ENCODE data around the gene PHYHD1. TPM values are rescaled to one million over a fixed set of nuclear protein-coding genes. Genes with fewer than 3 reads are reported as not detected.

PHYHD1 gene
- total and polyA plus RNA-seq, 10 of the 15 experiments (the other 5 are each of a cell fraction or from before 2014, with no cell fraction given) = 0.09 to 0.17 TPM; not detected in 8

DNA sequence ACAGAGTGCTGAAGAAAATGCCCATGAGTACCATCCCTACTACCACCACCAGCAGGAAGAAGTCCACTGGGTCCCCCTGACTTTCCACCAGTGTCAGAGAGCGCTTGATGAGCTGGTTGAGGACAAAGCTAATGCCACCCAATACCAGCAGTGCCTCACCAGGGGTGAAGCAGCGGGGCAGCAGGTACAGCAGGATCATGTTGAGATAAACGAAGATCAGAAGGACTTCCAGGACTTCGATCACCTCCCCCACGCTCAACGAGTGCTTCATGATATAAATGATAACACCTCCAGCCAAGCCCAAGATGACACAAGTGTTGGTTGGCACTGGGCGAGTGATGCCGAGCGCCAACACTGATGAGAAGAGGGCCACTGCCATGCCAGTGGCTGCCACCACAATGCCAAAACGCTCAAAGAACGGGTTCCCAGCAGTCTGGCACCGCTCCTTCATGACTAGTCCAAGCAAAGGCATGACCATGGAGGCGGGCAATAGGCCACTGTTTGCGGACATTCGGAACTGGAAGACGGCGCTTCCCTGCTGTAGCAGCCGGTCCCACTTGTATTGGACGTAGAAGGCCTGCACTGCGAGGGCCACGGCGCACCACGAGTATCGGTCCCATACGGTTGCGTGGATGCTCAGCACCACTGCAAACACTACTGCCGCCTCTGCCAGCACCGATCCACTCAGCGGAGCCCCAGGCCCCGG is 25.9 kb downstream of the PHYHD1 start (continued):
- TF ChIP-seq, protein P1, sequence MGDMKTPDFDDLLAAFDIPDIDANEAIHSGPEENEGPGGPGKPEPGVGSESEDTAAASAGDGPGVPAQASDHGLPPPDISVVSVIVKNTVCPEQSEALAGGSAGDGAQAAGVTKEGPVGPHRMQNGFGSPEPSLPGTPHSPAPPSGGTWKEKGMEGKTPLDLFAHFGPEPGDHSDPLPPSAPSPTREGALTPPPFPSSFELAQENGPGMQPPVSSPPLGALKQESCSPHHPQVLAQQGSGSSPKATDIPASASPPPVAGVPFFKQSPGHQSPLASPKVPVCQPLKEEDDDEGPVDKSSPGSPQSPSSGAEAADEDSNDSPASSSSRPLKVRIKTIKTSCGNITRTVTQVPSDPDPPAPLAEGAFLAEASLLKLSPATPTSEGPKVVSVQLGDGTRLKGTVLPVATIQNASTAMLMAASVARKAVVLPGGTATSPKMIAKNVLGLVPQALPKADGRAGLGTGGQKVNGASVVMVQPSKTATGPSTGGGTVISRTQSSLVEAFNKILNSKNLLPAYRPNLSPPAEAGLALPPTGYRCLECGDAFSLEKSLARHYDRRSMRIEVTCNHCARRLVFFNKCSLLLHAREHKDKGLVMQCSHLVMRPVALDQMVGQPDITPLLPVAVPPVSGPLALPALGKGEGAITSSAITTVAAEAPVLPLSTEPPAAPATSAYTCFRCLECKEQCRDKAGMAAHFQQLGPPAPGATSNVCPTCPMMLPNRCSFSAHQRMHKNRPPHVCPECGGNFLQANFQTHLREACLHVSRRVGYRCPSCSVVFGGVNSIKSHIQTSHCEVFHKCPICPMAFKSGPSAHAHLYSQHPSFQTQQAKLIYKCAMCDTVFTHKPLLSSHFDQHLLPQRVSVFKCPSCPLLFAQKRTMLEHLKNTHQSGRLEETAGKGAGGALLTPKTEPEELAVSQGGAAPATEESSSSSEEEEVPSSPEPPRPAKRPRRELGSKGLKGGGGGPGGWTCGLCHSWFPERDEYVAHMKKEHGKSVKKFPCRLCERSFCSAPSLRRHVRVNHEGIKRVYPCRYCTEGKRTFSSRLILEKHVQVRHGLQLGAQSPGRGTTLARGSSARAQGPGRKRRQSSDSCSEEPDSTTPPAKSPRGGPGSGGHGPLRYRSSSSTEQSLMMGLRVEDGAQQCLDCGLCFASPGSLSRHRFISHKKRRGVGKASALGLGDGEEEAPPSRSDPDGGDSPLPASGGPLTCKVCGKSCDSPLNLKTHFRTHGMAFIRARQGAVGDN (IDR thresholded peaks at IDR 0.05) = no peak
- TF ChIP-seq BCL11A (IDR thresholded peaks at IDR 0.05; ENCODE audit: low read depth, low read length) = no peak
- TF ChIP-seq ASH2L (IDR thresholded peaks at IDR 0.05; ENCODE audit: borderline replicate concordance, low read depth) = no peak
- TF ChIP-seq, protein P2, sequence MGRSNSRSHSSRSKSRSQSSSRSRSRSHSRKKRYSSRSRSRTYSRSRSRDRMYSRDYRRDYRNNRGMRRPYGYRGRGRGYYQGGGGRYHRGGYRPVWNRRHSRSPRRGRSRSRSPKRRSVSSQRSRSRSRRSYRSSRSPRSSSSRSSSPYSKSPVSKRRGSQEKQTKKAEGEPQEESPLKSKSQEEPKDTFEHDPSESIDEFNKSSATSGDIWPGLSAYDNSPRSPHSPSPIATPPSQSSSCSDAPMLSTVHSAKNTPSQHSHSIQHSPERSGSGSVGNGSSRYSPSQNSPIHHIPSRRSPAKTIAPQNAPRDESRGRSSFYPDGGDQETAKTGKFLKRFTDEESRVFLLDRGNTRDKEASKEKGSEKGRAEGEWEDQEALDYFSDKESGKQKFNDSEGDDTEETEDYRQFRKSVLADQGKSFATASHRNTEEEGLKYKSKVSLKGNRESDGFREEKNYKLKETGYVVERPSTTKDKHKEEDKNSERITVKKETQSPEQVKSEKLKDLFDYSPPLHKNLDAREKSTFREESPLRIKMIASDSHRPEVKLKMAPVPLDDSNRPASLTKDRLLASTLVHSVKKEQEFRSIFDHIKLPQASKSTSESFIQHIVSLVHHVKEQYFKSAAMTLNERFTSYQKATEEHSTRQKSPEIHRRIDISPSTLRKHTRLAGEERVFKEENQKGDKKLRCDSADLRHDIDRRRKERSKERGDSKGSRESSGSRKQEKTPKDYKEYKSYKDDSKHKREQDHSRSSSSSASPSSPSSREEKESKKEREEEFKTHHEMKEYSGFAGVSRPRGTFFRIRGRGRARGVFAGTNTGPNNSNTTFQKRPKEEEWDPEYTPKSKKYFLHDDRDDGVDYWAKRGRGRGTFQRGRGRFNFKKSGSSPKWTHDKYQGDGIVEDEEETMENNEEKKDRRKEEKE (IDR thresholded peaks at IDR 0.05) = no peak
- no peak for TF ChIP-seq LARP7 (IDR thresholded peaks at IDR 0.05)
